GM12875 (cell line): ENCODE results near the gene LARP4B.
"Not testable (repeated sequence)": the region's sequence is repeated elsewhere in the genome, so short reads cannot be mapped to it uniquely, and the experiment has no call there.

Experiments
- H3K4me3 ChIP-seq: one replicate; pipeline ENCODE4 v1.5.1; 2011; ENCODE audit warnings: low read depth, low read length, control low read depth
- TF ChIP-seq, protein P1 (sequence below): IDR thresholded peaks from 2 replicates; pipeline ENCODE4 v1.5.1; 2011; ENCODE audit warnings: low read depth, mild to moderate bottlenecking, control low read depth, inconsistent platforms, low read length, moderate library complexity, borderline replicate concordance; ENCODE audit not compliant: insufficient read depth

LARP4B gene

GRCh38 chr10:770975-771374, 160.5 kb downstream of the LARP4B start:
- no peak overlapping the region for H3K4me3 ChIP-seq
- TF ChIP-seq, protein P1, sequence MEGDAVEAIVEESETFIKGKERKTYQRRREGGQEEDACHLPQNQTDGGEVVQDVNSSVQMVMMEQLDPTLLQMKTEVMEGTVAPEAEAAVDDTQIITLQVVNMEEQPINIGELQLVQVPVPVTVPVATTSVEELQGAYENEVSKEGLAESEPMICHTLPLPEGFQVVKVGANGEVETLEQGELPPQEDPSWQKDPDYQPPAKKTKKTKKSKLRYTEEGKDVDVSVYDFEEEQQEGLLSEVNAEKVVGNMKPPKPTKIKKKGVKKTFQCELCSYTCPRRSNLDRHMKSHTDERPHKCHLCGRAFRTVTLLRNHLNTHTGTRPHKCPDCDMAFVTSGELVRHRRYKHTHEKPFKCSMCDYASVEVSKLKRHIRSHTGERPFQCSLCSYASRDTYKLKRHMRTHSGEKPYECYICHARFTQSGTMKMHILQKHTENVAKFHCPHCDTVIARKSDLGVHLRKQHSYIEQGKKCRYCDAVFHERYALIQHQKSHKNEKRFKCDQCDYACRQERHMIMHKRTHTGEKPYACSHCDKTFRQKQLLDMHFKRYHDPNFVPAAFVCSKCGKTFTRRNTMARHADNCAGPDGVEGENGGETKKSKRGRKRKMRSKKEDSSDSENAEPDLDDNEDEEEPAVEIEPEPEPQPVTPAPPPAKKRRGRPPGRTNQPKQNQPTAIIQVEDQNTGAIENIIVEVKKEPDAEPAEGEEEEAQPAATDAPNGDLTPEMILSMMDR = no peak

- H3K4me3 ChIP-seq = not testable (repeated sequence)
These were observed 161.3 kb downstream of the LARP4B start for GRCh38 chr10:770048-770712.

GRCh38 chr10:767794-768193, 163.7 kb downstream of the LARP4B start:
- H3K4me3 ChIP-seq = no peak overlapping the region
- TF ChIP-seq, protein P1 = no peak

DNA sequence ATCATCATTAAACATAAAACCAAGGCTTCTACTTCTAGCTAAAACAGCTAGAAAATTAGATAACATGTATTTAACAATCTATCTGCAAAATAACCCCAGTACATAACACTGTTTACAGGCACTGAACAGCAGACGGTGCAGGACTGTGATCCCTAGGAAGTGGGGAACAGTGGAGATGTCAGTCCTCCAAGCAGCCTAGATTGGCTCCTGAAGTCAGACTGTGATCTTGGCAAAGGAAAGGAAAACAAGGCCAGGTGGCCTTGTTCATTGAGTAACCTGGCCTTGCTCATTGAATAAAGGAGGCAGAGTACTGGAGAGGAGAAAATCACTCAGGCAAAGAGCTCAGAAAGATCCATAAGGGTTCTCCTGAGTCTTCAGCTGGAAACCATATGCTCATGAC, 164.3 kb downstream of the LARP4B start:
- no peak overlapping the region for H3K4me3 ChIP-seq
- TF ChIP-seq, protein P1 = no peak

GRCh38 chr10:761376-761775, 170.1 kb downstream of the LARP4B start:
- H3K4me3 ChIP-seq = no peak overlapping the region
- TF ChIP-seq, protein P1 = no peak

DNA sequence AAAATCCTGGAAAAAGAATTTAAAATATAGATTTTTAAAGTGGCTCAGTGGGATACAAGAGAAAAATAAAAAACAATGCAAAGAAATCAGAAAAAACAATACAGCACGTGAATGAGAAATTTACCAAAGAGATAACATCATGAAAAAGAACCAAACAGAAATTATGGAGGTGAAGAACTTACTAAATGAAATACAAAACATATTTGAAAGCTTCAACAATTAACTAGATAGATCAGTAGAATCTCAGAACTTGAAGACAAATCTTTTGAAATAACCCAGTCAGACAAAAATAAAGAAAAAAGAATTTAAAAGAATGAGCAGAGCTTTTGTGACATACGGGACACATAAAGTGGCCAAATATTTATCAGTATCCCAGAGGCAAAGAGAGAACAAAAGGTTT, 170.9 kb downstream of the LARP4B start:
- TF ChIP-seq, protein P1 = no peak
- H3K4me3 ChIP-seq = no peak overlapping the region

DNA sequence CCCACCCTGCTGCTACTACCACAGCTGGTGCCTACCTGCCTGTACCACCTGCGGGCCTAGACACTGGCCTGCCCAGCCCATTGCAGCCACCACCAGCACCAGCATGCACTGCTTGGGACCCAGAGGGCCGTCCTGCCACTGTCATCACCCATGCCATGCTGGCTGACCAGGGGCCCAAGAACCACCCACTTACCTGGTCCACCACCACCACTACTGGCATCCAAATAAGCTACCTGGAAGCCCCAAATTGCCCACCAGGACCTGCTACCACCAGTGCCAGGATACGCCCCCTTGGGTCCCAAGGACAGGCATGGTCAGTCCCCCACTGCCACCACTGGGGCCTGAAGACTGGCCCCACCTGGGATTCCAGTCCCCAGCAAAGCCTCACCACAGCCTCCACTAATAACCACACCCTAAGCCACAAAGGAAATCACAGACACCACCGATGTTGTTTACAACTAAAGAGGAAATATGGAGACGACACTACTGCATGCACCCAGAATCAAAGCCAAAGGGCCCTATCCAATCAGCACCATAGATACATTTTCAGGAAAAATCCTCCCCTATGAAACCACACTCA, 171.5 kb downstream of the LARP4B start:
- no peak overlapping the region for H3K4me3 ChIP-seq
- TF ChIP-seq, protein P1 = no peak
